GM21825 (cell line): Measurements from ENCODE around the gene HRH3.
A peak's percentile ranks its signal among the peaks of the same experiment; 100 is the strongest.

Experiments
- ATAC-seq: cut with Tn5 transposase; IDR thresholded peaks from one replicate; pipeline ENCODE4 v1.9.1; 2021; ENCODE audit warnings: mild to moderate bottlenecking, moderate library complexity; ENCODE audit not compliant: unreplicated experiment

Gene HRH3

DNA sequence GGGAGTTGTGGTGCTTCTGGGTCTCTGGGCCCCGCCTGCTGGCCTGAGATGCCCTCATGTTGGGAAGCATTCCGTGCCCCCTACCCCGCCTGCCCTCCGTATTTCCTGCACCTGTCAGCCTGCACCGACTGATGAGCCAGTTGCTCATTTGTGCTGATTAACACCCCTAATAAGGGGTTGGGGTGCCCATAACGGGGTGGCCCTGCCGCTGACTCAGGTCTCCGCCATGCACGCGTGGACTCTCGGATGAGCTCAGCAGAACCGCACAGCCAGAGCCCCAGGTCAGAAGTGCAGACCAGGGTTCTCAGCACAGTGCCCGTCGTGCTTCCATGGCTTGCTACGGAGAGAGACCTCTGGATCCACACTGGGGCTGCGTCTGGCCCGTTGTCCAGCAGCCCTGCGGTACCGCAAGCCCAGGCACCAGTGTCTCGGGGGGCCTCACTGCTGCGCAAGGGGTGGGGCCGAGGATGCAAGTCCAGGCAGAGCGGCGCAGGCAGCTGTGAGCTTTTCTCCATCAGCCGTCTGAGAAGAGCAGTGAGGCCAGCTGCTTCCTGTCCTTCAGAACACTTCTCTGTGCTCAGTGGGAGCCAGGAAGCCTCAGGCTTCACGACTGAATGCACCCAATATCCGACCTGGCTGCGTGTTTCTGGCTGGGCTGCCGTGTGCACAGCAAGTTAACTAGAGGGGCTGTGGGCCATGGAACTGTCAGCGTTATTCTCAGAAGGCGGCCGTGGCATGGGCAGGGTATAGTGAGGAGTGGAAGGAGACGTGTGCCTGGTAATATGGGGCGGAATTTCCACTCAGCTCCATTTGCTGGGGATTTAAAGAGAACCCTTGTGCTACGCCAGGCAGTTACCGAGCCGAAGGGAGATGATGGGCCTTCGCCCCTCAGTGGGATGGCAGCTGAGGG, 18.6 kb downstream of the HRH3 start:
- no peak for ATAC-seq

DNA sequence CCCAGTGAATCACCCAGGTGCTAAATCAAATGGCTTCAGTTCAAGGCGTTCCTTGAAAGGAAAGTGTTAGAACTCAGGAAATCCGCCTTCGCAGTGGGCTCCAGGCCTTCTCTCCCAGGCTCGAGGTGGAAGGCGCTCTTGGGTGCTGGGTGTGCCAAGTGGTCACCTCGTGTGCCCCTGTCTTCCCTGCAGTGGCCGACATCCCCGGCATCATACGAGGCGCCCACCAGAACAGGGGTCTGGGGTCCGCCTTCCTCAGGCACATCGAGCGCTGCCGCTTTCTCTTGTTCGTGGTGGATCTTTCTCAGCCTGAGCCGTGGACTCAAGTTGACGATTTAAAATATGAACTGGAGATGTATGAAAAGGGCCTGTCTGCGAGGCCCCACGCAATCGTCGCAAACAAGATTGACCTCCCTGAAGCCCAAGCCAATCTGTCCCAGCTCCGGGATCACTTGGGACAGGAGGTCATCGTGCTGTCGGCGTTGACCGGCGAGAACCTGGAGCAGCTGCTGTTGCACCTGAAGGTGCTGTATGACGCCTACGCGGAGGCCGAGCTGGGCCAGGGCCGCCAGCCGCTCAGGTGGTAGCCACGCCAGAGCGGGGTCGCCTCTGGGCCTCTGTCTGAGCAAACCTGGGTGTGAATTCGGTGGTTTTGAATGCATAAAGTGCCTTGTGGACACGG, 19.4 kb downstream of the HRH3 start:
- ATAC-seq, result no peak

DNA sequence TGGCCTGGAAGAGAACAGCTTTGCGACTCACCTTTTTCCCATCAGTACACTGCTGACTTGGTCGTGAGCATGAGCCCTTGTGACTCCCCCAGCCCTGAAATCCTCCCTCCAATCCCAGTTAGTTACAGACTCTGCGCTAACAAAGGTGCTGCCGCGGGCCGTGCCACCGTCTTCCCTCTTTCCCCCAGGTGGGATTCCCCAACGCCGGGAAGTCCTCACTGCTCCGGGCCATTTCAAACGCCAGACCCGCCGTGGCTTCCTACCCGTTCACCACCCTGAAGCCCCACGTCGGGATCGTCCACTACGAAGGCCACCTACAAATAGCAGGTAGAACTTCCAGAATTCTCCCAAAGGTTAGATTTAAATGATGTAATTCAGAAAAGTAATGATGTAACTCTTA, 21.1 kb downstream of the HRH3 start:
- ATAC-seq, result no peak

DNA sequence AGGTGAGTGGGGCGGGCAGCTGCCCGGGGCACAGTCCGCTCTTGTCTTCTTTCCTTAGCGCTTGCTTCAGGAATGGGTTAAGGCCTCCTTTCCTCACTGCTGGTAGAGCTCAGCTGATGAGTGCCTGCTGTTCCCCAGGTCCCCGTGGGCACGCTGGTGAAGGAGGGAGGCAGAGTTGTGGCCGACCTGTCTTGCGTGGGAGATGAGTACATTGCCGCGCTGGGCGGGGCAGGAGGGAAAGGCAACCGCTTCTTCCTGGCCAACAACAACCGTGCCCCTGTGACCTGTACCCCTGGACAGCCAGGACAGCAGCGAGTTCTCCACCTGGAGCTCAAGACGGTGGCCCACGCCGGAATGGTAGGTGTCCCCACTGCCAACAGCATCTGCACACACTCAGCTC, 21.6 kb downstream of the HRH3 start:
- ATAC-seq, result no peak

GRCh38 chr20:62197801-62198200, 22.3 kb downstream of the HRH3 start:
- ATAC-seq, result no peak

GRCh38 chr20:62197311-62197710, 22.8 kb downstream of the HRH3 start:
- ATAC-seq, result no peak

- no peak for ATAC-seq
Observed at GRCh38 chr20:62196286-62196685, 23.8 kb downstream of the HRH3 start.

- ATAC-seq, result no peak
Observed at GRCh38 chr20:62195736-62196135, 24.3 kb downstream of the HRH3 start.

- ATAC-seq, result no peak
Observed at GRCh38 chr20:62195075-62195405, 25.0 kb downstream of the HRH3 start.

DNA sequence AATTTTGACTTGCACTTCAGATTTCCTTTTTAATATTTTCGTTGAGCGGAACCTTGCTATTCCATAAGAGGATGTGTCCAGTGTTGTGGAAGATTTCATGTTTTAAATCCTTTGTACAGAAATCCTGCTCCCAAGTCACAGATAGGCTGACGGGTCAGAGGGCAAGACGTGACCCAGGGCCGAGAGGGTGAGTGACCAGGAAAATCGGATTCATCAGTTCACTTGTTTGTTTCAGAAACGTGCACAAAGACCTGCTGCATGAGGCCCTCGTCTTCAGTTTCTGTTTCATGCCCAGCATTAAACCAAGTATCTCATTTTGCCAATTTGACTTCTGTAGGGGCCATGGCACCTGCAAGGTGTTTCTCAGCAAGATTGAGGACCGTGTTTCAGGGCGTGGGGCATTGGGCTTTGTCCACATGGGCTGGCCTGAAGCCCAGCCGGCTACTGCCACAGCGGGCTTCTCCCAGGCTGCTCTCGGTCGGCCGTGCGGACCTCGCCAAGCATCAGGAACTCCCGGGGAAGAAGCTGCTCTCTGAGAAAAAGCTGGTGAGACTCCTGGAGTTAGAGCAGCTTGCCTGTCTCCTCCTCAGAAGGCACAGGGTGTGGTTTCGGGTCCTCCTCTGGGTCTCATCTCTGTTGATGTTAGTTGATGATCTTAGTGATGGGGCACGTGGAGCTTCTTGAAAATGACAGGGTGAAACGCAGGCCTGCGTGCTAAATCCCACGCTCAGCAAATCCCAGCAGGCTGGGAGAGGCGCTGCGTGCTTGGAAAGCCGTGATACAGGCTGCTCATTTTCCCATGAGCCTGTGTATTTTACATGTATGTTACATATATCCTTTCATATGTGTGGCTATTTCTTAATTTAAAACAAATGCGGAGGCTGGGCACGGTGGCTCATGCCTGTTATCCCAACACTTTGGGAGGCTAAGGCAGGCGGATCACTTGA, 26.7 kb downstream of the HRH3 start:
- ATAC-seq, result no peak

DNA sequence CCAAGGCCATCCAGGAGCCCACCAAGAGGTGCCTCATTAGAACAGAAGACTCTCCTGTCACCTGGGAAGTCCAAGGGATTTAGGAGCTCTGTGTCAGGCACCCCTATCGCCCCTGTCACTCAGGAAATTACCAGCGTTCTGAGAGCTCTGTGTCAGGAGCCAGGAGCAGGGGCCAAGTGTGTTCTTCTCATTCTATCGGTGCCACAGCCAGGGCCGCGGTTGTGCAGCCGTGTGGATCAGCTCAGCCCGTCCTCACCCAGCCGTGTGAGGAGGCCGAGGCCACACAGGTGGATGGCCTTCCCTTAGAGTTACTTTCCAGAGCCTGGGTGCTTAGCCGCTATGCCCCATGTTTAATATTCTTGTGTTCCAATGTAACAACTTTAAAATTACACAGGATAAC, 27.4 kb downstream of the HRH3 start:
- no peak for ATAC-seq

- no peak for ATAC-seq
Observed at GRCh38 chr20:62191781-62192559, 28.1 kb downstream of the HRH3 start.

DNA sequence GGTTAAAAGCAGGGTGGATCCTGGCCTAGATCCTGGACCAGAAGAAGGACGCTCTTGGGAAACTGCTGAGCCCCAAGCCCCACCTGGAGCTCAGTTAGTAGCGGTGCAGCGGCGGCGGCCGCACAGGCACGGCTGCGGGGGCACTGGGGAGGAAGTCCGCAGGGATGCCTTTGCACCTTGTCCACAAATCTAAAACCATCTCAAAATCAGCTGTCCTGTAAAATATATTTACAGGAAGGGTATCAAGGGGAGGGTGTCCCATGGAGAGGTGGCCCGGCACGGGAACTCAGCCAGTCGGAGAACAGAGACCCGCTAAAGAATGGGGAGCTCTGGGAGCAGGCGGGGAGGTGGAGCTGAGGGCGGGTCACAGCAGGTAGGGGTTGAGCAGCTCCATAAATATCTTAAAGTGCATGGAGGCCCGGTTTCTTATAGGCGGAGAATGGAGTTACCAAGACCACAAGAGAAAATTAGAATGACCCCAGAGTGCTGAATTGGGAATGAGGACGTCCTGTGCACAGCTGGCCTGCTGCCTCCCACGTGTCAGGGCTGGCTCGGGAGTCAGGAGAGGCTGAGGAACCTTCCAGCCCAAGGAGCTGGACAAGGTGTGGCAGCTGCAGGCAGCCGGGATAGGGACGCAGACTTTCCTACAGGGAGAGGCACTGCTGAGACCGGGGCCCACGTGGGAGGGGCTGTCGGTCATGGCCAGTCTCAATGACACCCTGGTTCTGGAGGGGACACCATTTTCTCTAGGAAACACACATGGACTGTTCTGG, 29.3 kb downstream of the HRH3 start:
- no peak for ATAC-seq

GRCh38 chr20:62186887-62187866, 32.9 kb downstream of the HRH3 start:
- no peak for ATAC-seq

GRCh38 chr20:62186096-62186426, 34.0 kb downstream of the HRH3 start:
- no peak for ATAC-seq

DNA sequence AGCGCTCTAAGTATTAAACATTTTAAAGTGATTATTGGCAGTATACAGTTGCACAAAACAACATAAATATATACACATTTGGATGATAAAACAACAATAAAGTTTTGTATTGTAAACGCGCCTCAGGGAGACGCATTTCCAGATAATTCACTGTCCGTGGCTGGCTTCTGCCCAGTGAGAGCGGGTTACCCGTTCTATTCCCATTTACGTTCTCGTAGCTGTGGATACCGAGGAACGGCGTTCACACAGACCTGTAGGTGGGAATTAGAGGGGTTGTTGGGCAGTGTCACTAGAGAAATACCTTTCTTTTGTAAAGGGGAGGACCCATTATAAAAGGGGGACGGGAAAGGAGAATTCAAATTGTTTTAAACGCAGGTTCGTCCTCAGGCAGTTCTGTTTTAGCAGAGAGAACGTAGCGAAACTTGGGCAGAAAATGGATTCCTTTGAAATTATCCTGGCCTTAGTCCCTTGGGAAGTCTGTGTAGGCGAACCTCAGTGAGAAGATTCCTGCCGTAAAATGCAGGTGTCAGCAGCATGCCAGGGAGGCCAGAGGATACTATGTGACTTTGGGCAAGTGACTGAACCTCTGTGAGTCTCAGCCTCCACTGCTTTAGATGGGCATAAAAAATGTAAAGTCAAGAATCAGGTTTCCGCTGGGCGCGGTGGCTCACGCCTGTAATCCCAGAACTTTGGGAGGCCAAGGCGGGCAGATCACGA, 36.5 kb downstream of the HRH3 start:
- no peak for ATAC-seq

DNA sequence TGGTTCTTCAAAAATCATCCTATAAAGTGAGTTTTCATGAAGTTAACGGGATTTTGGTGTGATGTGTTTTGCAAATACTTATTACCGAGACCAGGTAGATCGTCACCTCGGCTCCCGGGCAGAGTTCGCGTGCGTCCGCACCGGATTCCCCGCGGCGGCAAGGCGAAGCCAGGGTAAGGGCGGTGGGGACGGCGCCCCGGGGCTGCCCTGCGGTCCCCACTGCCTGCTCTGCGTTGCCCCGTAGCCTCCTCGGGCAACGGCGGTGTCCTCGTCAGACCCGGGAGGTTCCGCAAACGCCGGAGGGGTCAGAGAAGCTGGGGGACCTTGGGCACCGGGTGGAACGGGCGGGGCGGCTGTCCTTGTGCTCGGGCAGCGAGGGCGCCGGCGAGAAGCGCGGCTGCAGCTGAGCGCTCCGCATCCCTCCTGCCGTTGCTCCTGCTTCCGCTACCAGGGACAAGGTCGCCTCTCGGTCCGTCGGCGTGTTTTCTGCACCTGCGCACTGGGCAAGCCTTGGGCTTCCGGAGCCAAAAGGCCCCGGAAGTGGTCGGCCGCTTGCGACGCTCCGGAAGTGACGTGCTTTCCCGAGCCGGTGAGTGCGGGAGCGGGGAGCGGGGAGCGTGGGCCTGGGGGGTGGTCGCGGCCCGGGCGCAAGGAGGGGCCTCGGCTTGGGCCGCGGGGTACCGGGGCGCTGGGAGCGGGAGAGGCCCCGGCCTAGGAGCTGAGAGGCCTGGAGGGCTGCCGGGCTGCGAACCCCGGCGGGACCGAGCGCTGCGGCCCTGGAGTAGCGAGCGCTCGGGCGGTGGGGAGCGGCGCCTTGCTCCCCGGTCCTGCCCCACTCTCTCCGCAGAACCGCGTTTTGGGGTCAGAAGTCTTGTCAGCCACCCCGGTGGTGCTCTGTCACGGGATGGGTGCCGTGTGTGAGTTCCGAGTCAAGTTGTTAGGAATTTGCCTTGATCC, 37.3 kb downstream of the HRH3 start, which contains the start of gene MTG2:
TSS of gene MTG2 (plus strand) at position 560 of the 957 bp plus-strand sequence. CDS start 10,393 bp downstream, outside the sequence.
- peak; percentile 91 for ATAC-seq
